ENCODE measurements around the gene PLA2G3.
"Not testable (repeated sequence)": the region's sequence is repeated elsewhere in the genome, so short reads cannot be mapped to it uniquely, and the experiment has no call there.

Gene PLA2G3

DNA sequence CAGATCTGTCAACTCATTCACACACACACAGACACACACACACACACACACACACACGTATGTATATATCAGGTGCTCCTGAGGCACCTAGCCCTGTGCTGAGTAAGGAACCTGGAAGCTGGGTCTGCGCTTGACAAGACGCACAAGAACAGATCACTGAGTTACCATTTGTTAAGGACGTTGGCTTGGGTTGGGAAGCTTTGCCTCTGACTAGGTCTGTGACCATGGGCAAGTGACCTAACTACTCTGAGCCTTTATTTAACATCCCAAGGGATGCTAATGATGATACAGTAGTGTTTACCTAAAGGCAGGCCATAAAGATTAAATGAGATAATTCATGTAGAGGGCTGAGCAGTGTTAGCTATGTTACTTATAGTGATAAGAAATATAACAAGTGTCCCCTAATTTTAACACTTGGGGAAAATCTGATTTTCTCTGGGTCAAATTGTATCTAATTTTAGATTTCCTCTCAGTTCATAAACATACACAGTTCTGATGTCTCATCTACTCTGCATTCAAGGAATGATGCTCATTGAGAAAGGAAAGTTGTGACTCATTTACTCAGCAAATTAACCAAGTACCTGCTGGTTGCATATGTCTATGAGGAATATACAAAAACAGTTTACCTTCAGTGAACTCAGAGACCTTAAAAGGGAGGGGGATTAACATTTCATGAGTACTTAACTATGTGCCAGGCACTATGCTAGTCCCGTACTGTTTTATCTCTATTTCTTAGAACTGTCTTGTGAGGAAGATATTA is 33.3 kb upstream of the PLA2G3 start:
- H3K9me3 ChIP-seq (ENCODE audit: insufficient read depth, low read length) = no peaks in the 10 kb centered on the region
- H3K27ac ChIP-seq (ENCODE audit: low read length) = no peak overlapping the region
- peaks cover 13% of the 10 kb centered on the region for H3K36me3 ChIP-seq (replicated peaks; ENCODE audit: low read depth, low read length)
- H3K4me3 ChIP-seq (ENCODE audit: low read length) = no peak overlapping the region
- peaks cover 3% of the 10 kb centered on the region; the same call in 1 of the 2 replicates for H4K20me1 ChIP-seq (ENCODE audit: insufficient read depth, low read length)
- no peaks in the 10 kb centered on the region for H3K27me3 ChIP-seq (ENCODE audit: low read depth, low read length)
- H2AFZ ChIP-seq (ENCODE audit: low read depth, low read length) = no peak overlapping the region
- peaks cover 5% of the 10 kb centered on the region for H3K4me1 ChIP-seq (ENCODE audit: low read length)
- peaks cover 21% of the 10 kb centered on the region for H3K79me2 ChIP-seq (ENCODE audit: low read length)
- H3K4me2 ChIP-seq (ENCODE audit: low read length) = no peak overlapping the region
- H3K9ac ChIP-seq (ENCODE audit: low read length) = no peak overlapping the region
- TF ChIP-seq EZH2phosphoT487 (IDR thresholded peaks at IDR 0.05; ENCODE audit: low read depth) (no peak), CTCF (IDR thresholded peaks at IDR 0.05; ENCODE audit: low read depth, low read length) (no peak)

DNA sequence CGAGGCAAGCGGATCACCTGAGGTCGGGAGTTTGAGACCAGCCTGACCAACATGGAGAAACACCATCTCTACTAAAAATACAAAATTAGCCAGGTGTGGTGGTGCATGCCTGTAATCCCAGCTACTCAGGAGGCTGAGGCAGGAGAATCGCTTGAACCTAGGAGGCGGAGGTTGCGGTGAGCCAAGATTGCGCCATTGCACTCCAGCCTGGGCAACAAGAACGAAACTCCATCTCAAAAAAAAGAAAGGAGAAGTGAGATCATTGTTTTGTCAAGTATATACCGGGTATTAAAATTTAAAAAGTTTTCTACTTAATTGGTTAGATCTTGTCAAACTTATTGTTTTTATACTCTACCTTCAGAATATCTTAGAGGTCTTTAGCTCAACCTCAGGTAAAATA is 31.4 kb upstream of the PLA2G3 start:
- not testable (repeated sequence) for H3K36me3 ChIP-seq (replicated peaks; ENCODE audit: low read depth, low read length); H4K20me1 ChIP-seq (ENCODE audit: insufficient read depth, low read length); H3K4me1 ChIP-seq (ENCODE audit: low read length); H3K9ac ChIP-seq (ENCODE audit: low read length); H3K9me3 ChIP-seq (ENCODE audit: insufficient read depth, low read length); H2AFZ ChIP-seq (ENCODE audit: low read depth, low read length); H3K27ac ChIP-seq (ENCODE audit: low read length); H3K4me3 ChIP-seq (ENCODE audit: low read length); H3K27me3 ChIP-seq (ENCODE audit: low read depth, low read length)
- H3K79me2 ChIP-seq (ENCODE audit: low read length) = peaks cover 21% of the 10 kb centered on the region
- 0 out of 2 replicates have a peak overlapping the region, but pooled peaks have one; percentile 1 for H3K4me2 ChIP-seq (ENCODE audit: low read length)

DNA sequence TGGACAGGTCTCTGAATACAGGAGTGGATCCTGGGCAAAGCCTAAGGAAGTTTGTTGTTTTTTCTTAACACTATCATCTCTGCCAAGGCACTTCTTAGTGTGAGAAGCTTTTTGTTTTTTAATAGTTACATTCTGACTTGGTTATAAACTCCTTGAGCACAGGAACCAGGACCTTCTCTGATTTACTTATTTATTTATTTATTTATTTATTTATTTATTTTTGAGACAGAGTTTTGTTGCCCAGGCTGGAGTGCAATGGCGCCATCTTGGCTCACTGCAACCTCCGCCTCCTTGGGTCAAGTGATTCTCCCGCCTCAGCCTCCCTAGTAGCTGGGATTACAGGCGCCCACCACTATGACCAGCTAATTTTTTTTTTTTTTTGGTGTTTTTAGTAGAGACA is 30.7 kb upstream of the PLA2G3 start:
- no peak overlapping the region for H2AFZ ChIP-seq (ENCODE audit: low read depth, low read length)
- no peaks in the 10 kb centered on the region; the same call in 1 of the 2 replicates for H4K20me1 ChIP-seq (ENCODE audit: insufficient read depth, low read length)
- no peak overlapping the region for H3K4me3 ChIP-seq (ENCODE audit: low read length)
- peaks cover 21% of the 10 kb centered on the region for H3K79me2 ChIP-seq (ENCODE audit: low read length)
- peaks cover 5% of the 10 kb centered on the region for H3K4me1 ChIP-seq (ENCODE audit: low read length)
- H3K27ac ChIP-seq (ENCODE audit: low read length) = no peak overlapping the region
- TF ChIP-seq CTCF (IDR thresholded peaks at IDR 0.05; ENCODE audit: low read depth, low read length) = no peak
- TF ChIP-seq EZH2phosphoT487 (IDR thresholded peaks at IDR 0.05; ENCODE audit: low read depth) = no peak
- no peaks in the 10 kb centered on the region for H3K27me3 ChIP-seq (ENCODE audit: low read depth, low read length)
- H3K9me3 ChIP-seq (ENCODE audit: insufficient read depth, low read length) = no peaks in the 10 kb centered on the region
- peaks cover 8% of the 10 kb centered on the region for H3K36me3 ChIP-seq (replicated peaks; ENCODE audit: low read depth, low read length)
- no peak overlapping the region for H3K4me2 ChIP-seq (ENCODE audit: low read length)
- no peak overlapping the region for H3K9ac ChIP-seq (ENCODE audit: low read length)

DNA sequence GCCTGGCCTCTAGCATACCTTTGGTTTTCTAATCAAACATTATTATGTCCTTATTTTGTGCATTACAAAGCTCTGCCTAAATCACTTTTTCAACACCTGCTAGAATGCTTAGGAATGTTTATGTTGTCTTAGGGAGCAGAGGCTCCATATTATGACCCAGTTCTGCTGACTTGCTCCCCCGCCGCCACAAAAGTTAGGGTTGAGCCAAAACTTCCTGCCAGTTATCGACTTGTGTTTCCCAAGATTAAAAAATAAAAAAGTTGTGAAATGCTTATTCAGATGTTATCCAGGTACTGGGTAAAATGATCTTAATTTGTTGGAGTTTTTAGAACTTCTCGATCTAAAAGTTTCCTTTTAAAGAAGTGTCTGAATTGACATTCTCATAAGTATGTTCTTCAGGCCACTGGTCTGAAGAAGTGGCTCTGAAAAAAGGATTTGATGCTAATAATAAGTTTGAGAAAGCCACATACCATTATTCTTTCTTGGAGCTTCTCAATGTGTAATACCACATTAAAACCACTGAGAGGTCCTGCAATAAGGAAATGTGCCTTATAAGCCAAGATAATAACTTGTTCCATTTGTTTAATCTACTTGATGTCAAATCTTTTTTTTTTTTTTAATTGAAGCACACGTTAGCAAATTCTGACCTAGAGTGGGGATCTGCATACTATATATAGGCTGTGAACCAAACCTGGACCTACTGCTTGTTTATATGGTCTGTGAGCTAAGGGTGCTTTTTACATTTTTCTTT is 21.9 kb upstream of the PLA2G3 start:
- Histone ChIP-seq H3K27ac (ENCODE audit: low read length) (no peak overlapping the region), H3K4me2 (ENCODE audit: low read length) (no peak overlapping the region), H2AFZ (ENCODE audit: low read depth, low read length) (no peak overlapping the region), H3K9me3 (ENCODE audit: insufficient read depth, low read length) (no peaks in the 10 kb centered on the region), H3K4me3 (ENCODE audit: low read length) (no peak overlapping the region), H3K27me3 (ENCODE audit: low read depth, low read length) (no peaks in the 10 kb centered on the region), H3K9ac (ENCODE audit: low read length) (no peak overlapping the region), H4K20me1 (ENCODE audit: insufficient read depth, low read length) (no peaks in the 10 kb centered on the region), H3K36me3 (replicated peaks; ENCODE audit: low read depth, low read length) (peaks cover 9% of the 10 kb centered on the region), H3K79me2 (ENCODE audit: low read length) (peaks cover 23% of the 10 kb centered on the region), H3K4me1 (ENCODE audit: low read length) (peaks cover 12% of the 10 kb centered on the region)
- TF ChIP-seq EZH2phosphoT487 (IDR thresholded peaks at IDR 0.05; ENCODE audit: low read depth) = no peak
- no peak for TF ChIP-seq CTCF (IDR thresholded peaks at IDR 0.05; ENCODE audit: low read depth, low read length)

Measured in OCI-LY3 (cell line).